Adrenal gland (tissue), 5 donors: ENCODE results near the gene RBM23.

ENCODE experiments used
- CTCF ChIP-seq, 6 experiments: fragments of 450-650 bp in 4 of 6; fragments of 200-600 bp in 2 of 6; sonication (generic) in 1 of 6; IDR thresholded peaks; 1 replicate in 5 of 6; 2 replicates in 1 of 6; pipeline versions ENCODE4 v1.5.1 to v1.8.0; 2016 to 2021; ENCODE audit warnings: antibody characterized with exemption in 6 of 6, mild to moderate bottlenecking in 2 of 6, moderate library complexity in 1 of 6
- POLR2A ChIP-seq, 2 donors: fragments of 450-650 bp; IDR thresholded peaks; one replicate each; pipeline ENCODE4 v1.6.1; 2017; ENCODE audit warnings: antibody characterized with exemption in 2 of 2, mild to moderate bottlenecking in 2 of 2, moderate library complexity in 1 of 2
- donor health status: DM: no; HTN: no; CAD: no.

DNA sequence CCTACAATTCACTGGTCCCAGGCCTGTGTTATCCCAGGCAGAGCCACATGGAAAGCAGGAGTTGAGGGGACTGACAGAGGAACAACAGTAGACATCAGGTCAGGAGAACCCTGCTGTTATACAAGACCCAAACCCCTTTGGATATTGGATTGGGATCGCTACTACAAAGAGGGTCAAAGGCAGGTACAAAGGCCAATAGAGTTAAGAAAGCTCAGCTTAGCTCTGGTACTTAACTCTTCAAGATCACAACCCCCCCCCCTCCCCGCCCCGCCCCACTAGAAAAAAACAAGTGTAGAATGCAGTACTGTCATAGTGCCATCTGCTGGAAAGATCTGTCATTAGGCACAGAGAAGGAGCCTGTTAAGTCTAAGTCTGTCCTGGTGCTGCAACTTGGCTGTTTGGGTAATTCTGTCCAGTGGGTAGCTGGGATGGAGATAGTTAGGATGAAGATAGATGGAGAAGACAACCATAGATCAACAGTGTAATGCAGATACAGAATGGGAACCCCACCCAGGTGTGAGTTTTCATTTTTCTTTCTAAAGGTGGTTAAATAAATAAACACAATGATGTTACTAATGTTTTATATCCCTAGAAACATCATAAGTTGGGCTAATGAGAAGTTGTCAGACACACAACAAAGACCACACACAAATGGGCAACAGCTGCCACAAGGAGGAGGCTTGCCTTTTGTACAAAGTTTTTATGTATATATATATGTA lies 18.7 kb downstream of the RBM23 start:
- TF ChIP-seq POLR2A (IDR thresholded peaks at IDR 0.05) (no peak), CTCF (IDR thresholded peaks at IDR 0.05) (peak in 5 of 6 experiments; percentile 15 to 50 (median 48))
